ENCODE results near the gene GNB1L. TPM values are rescaled to one million over a fixed set of nuclear protein-coding genes. Genes with fewer than 3 reads are reported as not detected.

GNB1L gene
- total RNA-seq, 2 experiments from 2014 or later, result 7.4 to 8.7 TPM

DNA sequence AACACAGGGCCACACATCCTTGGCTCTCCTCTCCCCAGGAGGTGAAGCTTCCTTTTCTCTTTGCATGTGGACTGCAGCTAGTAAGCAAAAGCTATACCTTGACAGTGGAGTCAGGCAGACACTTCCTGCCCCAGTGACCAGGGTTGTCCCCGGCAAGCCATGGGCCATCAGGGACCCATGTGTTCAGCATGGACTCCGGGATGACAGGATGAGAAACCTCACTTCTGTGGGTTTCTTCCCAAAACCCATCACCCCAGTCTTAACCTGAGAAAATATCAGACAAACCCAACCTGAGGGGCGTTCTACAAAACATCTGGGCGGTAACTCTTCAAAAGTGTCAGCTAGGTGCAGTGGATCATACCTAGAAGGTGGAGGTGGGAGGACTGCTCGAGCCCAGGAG, 40.2 kb downstream of the GNB1L start:
- Mint-ChIP-seq H3K27me3 (no peaks in the 10 kb centered on the region), H3K36me3 (ENCODE audit: low read depth) (no peaks in the 10 kb centered on the region), H3K9me3 (no peaks in the 10 kb centered on the region), H3K27ac (no peak overlapping the region), H3K4me1 (peaks cover 7% of the 10 kb centered on the region), H3K4me3 (no peak overlapping the region)
- CTCF ChIA-PET, result no interaction called here
- POLR2A ChIA-PET, result interaction anchor here (0.6 kb wide), 1 partner anchor 129 kb away, joined by 3 read pairs; no protein-coding TSS in a partner anchor
- DNase-seq, result peak; percentile 9

DNA sequence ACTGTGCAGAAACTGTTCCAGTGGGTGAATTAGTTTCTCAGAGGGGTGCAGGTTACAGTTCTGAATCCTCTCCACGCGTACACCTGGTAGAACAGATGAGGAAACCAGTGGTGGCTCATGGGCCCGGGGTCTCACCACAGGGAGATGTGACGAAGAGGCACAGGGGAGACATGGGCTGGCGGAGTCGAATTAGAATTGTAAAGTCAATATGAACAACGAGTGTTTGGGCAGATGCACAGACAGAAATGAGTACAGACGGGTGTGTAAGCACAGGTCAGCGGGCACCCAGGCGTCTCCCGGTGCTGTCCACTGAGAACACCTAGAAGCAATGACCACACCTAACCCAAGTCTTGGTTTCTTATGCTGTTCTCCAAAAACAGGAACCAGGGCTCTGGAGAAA, 41.8 kb downstream of the GNB1L start:
- H3K27ac Mint-ChIP-seq, result no peak overlapping the region
- H3K9me3 Mint-ChIP-seq, result no peaks in the 10 kb centered on the region
- no peaks in the 10 kb centered on the region for H3K36me3 Mint-ChIP-seq (ENCODE audit: low read depth)
- DNase-seq, result peak; percentile 0
- ChIA-PET CTCF (no interaction called here), POLR2A (no interaction called here)
- no peaks in the 10 kb centered on the region for H3K27me3 Mint-ChIP-seq
- H3K4me1 Mint-ChIP-seq, result peaks cover 7% of the 10 kb centered on the region
- no peak overlapping the region for H3K4me3 Mint-ChIP-seq

DNA sequence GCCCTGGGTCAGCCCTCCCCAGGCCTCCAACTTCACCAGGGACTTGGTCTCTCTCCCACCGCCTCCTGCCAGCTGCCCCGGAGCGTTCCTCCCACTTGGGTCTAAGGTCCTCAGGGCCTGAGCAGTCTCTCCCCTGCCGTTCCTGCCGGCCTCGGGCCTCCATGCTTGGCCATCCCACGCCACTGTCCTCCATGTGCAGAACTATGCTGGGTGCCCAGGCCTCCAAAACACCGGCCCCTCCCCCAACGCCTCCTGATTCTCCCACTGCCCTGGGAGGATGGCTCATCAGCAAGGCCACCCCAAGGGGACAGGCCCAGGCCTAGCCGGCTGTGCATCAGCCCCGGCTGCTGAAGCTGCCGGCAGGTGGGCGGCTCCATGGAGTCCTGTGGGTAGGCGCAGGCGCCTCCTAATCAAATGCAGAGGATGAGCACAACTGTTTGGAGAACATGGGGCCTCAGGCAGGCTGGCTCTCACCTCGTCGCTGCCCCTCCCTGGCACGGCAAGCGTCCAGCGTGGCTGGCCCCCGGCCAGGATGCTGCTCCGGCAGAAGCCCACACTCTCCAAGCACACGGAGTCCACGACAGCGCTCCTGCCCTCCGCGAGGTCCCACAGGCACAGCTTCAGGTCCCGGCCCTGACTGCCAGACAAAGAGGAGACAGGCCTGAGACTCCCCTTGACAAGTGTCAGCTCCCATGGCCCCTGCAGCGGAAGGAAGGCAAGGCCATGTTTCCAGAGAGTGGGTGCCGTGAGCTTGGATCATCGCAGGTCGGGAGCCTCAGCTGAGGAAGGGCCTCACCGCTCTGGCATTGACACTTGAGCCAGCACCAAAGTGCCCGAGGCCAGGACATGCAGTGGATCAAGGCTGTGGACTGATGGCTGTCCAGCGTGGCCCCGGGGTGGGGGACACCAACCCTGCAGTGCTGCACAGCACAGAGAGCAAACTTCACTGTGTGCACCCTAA, 42.6 kb downstream of the GNB1L start:
- Mint-ChIP-seq H3K36me3 (ENCODE audit: low read depth) (no peaks in the 10 kb centered on the region), H3K9me3 (no peaks in the 10 kb centered on the region), H3K4me1 (peaks cover 7% of the 10 kb centered on the region), H3K27me3 (no peaks in the 10 kb centered on the region), H3K4me3 (no peak overlapping the region), H3K27ac (no peak overlapping the region)
- POLR2A ChIA-PET, result no interaction called here
- no peak for DNase-seq
- CTCF ChIA-PET, result no interaction called here

DNA sequence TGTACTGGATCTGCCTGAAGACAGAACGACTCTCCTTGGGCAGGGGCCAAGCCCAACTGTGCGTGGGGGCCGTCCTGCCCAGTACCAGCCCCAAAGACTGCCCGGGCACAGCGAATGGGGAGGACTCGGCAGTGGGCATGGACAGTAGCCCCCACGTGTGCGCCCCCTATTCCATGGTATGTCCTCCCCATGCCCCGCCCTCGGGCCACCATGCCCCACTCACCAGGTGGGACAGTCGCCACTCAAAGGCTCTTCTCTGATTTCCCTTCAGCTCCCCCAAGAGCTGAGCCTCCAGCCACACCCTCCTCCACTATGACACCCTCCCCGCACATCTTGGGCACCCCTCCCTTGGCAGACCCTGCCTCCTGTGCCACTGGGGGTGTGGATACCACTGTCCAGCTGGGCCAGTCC, 43.5 kb downstream of the GNB1L start:
- ChIA-PET POLR2A (no interaction called here), CTCF (no interaction called here)
- Mint-ChIP-seq H3K4me1 (peaks cover 7% of the 10 kb centered on the region), H3K27ac (no peak overlapping the region), H3K4me3 (no peak overlapping the region), H3K9me3 (no peaks in the 10 kb centered on the region), H3K27me3 (no peaks in the 10 kb centered on the region), H3K36me3 (ENCODE audit: low read depth) (no peaks in the 10 kb centered on the region)
- DNase-seq, result no peak

DNA sequence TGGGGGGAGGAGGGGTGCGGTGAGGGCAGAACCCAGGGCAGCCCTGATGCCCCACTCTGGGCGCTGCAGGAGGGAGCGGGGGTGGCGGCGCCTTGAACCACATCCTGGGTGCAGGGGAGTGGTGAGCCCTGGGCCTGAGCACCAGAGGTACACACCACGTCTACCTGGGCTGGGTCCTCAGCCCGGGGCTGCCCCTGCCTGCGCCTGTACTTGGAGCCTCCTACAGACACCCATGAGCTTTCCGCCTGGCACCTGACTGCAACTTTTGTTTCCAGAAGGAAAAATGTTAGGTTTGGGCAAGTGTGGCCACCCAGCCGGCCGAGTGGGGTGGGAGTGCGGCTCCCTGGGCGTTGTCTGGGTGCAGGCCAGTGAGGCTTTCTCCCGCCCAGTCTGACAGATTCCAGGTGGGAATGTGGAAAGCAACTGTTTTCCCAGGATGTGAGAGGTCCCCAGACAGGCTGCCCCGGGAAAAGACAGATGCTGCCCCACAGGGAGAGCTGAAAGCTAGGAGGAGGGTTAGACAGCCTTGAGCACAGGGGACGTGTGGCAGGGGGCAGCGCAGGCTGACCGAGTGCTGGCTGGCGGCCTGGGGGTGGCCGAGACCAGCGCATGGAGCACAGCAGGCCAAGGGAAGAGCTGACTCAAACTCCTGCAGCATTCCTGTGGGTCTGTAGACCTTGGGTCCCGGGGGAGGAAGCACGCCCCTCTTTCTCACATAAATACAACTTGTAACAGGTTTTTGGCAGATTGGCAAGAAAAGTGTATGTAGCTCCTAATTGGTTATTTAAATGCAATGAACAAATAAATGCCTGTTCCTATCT, 44.1 kb downstream of the GNB1L start:
- Mint-ChIP-seq H3K27me3 (no peaks in the 10 kb centered on the region), H3K27ac (no peak overlapping the region), H3K4me3 (no peak overlapping the region), H3K4me1 (peaks cover 7% of the 10 kb centered on the region), H3K36me3 (ENCODE audit: low read depth) (no peaks in the 10 kb centered on the region), H3K9me3 (no peaks in the 10 kb centered on the region)
- ChIA-PET CTCF (no interaction called here), POLR2A (no interaction called here)
- DNase-seq, result no peak

DNA sequence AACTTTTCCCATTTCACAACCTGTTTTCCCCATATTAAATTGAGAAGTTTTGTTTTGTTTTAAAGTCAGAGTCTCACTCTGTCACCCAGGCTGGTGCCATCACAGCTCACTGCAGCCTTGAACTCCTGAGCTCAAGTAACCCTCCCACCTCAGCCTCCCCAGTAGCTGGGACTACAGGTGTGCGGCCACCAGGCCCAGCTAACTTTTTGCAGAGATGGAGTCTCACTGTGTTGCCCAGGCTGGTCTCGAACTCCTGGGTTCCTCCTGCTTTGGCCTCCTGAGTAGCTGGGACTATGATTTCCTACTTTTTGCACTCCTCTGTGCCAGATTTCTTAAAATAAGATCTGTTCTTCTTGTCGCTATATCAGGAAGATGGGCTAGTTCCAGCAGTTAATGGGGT, 44.9 kb downstream of the GNB1L start:
- Mint-ChIP-seq H3K4me1 (peaks cover 7% of the 10 kb centered on the region), H3K4me3 (no peak overlapping the region), H3K27me3 (no peaks in the 10 kb centered on the region), H3K36me3 (ENCODE audit: low read depth) (no peaks in the 10 kb centered on the region), H3K9me3 (no peaks in the 10 kb centered on the region), H3K27ac (no peak overlapping the region)
- ChIA-PET POLR2A (no interaction called here), CTCF (no interaction called here)
- no peak for DNase-seq

DNA sequence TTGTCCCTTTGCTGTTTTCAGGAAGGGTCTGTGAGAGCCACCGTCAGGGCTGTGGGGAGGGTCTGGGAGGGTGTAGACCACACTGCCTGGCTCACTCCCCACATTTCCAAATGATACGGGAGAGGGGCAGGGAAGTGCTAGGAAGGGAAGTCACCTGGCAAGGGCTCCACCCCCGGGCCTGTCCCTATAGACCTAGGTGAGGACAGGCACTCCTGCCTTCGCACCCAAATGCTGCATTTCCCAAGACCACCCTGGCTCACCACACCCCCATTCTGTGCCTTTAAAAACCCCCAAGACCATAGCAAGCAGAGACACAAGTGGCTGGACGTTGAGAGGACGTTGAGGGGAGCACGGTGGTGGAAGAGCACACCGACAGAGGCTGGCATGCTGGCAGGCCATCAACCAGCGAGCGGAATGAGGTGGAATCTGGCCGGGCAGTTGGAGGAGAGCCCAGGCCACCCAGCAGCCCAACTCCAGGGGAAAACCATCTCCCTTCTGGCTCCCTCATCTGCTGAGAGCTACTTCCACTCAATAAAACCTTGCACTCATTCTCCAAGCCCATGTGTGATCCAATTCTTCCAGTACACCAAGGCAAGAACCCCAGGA, 45.7 kb downstream of the GNB1L start:
- H3K4me3 Mint-ChIP-seq, result no peak overlapping the region
- no peaks in the 10 kb centered on the region for H3K36me3 Mint-ChIP-seq (ENCODE audit: low read depth)
- CTCF ChIA-PET, result no interaction called here
- no peak for DNase-seq
- no peaks in the 10 kb centered on the region for H3K9me3 Mint-ChIP-seq
- no peaks in the 10 kb centered on the region for H3K27me3 Mint-ChIP-seq
- H3K4me1 Mint-ChIP-seq, result peaks cover 7% of the 10 kb centered on the region
- POLR2A ChIA-PET, result interaction anchor here (0.6 kb wide), 1 partner anchor 14 kb away, joined by 3 read pairs; no protein-coding TSS in a partner anchor
- H3K27ac Mint-ChIP-seq, result no peak overlapping the region

DNA sequence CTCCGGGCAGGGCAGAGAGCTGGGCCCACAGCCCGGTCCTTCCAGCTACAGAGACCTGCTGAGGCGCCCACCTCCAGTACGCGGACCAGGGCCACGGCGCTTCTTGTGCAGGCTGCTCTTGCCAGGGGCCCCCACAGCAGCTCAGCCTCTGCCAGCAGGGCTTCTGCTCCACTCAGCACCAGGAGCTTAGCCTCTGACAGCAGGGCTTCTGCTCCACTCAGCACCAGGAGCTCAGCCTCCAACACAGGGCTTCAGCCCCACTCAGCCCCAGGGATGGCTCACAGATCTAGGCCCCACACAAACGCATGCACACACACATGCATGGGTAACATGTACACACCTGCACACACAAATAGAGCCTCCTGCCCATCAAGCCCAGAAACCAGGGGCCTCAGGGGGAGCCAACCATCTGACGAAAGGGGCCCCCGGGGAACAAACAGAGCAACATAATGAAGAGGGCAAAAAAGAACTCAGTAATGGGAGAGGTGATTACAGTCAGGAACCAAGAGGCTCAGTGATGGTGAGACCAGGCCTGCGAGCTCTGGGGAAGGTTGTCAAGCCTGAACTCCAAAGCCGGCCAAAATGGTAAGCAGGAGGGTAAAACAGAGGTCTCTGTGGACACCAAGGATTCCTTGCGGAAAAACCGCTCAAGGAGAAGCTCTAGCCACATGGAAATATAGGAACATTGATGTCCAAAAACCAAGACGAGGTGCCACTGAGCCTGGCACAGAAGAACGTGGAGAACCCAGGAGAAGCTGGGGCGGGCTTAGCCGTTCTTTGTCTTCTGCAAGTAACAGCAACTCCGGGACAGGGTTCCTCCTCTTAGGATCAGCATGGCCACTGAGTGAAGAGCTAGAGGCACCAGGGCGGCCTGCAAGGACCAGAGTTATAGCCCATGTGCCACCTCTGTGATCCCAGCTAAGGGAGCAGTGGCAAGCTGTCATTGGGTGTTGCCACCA, 46.5 kb downstream of the GNB1L start:
- Mint-ChIP-seq H3K9me3 (no peaks in the 10 kb centered on the region), H3K36me3 (ENCODE audit: low read depth) (no peaks in the 10 kb centered on the region), H3K27me3 (no peaks in the 10 kb centered on the region), H3K4me1 (peaks cover 7% of the 10 kb centered on the region), H3K4me3 (no peak overlapping the region), H3K27ac (no peak overlapping the region)
- ChIA-PET POLR2A (interaction anchor here (0.6 kb wide), 1 partner anchor 15 kb away, joined by 3 read pairs; no protein-coding TSS in a partner anchor), CTCF (no interaction called here)
- no peak for DNase-seq

DNA sequence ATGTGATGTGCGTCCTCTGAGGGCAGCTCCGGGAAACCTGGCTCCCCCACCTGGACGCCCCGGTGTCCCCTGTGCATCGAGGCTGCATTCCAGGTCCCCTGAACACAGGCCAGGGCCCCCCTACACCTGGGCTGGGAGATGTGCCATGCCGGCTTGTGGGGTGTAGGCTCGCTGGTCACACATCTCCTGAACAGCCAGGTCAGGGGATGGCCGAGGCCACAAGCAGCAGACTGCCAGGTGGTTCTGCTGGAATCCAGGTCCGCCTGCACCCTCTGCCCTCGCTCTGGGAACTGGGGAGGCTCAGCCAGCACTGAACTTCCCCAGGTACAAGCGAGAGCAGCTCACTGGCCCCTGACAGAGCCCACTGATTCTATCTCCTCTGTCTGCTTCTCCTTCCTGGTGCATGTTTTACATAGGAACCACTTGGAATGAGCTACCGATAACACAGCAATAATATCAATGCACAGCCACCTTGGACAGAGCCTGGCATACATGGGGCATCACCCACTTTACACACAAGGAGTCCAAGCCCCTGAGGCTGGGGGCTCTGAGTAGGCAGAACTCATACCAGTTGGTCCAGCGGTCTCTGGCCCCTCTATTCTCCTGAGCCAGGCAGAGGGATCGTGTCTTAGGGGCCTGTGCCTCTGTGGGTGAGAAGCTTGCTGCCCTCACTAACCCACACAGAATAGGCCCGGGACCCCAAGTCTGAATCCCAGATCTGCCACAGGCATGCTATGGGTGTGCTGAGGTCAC, 47.3 kb downstream of the GNB1L start:
- H3K9me3 Mint-ChIP-seq, result no peaks in the 10 kb centered on the region
- ChIA-PET POLR2A (no interaction called here), CTCF (no interaction called here)
- H3K4me1 Mint-ChIP-seq, result peaks cover 7% of the 10 kb centered on the region
- no peaks in the 10 kb centered on the region for H3K36me3 Mint-ChIP-seq (ENCODE audit: low read depth)
- H3K4me3 Mint-ChIP-seq, result no peak overlapping the region
- no peaks in the 10 kb centered on the region for H3K27me3 Mint-ChIP-seq
- DNase-seq, result no peak
- H3K27ac Mint-ChIP-seq, result no peak overlapping the region

DNA sequence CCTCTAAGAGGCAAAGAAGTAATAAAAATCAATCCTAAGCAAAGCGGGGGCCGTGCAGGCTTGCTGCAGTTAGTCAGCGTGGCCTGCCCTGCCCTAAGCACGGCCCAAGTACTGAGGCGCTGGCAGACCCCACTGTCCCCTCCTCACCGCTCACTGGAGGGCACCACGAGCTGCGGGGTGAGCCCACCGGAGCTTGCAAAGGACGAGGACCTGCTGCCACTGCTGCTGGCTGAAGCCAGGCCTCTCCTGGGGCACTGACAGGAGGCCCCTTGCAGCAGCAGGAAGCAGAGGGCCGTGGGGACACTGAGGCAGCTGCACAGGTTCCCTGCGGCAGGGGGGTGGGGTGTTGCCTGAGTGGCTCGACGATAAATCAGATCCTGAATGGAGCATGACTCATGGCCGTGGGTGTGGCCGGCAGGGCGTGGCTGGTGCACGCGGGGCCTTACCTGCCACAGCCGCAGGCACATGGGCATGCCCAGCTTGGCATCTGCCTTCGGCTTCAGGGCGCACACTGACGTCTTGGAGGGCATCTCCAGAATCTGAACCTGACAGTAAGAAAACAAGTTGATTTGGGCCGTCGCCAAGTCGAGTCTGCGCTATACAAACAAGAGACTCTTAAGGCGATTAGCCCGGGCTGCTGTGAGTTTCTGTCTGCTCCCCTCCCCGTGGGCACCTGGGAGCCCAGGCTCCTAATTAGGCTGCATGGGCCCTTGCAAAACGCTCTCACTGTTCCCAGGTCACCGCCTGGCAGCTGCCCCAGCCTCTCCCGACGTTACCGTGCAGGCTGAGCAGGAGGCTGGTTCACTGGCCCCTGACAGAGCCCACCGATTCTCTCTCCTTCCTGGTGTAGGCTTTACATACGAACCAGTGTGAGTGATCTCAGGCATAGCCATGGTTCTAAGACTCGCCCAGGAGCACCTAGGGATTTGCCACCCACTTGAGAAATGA, 48.2 kb downstream of the GNB1L start:
- DNase-seq, result no peak
- no peaks in the 10 kb centered on the region for H3K9me3 Mint-ChIP-seq
- POLR2A ChIA-PET, result no interaction called here
- H3K27me3 Mint-ChIP-seq, result no peaks in the 10 kb centered on the region
- CTCF ChIA-PET, result interaction anchor here (0.5 kb wide), 1 partner anchor 952 kb away, joined by 5 read pairs; no protein-coding TSS in a partner anchor
- no peak overlapping the region for H3K27ac Mint-ChIP-seq
- no peaks in the 10 kb centered on the region for H3K36me3 Mint-ChIP-seq (ENCODE audit: low read depth)
- no peak overlapping the region for H3K4me3 Mint-ChIP-seq
- peaks cover 7% of the 10 kb centered on the region for H3K4me1 Mint-ChIP-seq

DNA sequence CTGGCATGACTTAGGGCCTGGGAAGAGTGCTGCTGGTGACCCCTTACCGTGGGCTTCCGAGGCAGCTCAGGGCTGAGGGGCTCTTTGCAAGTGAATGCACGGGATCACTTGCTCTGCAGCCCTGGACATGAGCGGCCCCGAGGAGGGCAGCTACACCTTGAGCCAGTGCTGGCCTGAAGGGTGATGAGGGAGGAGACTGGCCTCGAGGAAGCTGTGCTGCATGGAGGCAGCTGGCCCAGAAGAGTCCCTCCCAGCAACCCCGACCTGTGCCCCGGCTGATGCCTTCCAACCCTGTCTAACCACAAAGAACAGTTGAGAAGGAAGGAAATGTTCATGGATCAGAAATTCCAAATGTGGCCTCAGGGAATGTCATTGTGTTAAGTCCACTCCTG, 48.9 kb downstream of the GNB1L start:
- ChIA-PET CTCF (interaction anchor here (0.5 kb wide), 1 partner anchor 953 kb away, joined by 5 read pairs; no protein-coding TSS in a partner anchor), POLR2A (no interaction called here)
- peaks cover 3% of the 10 kb centered on the region for H3K4me1 Mint-ChIP-seq
- H3K4me3 Mint-ChIP-seq, result no peak overlapping the region
- DNase-seq, result no peak
- H3K27me3 Mint-ChIP-seq, result no peaks in the 10 kb centered on the region
- no peaks in the 10 kb centered on the region for H3K9me3 Mint-ChIP-seq
- H3K36me3 Mint-ChIP-seq (ENCODE audit: low read depth), result no peaks in the 10 kb centered on the region
- no peak overlapping the region for H3K27ac Mint-ChIP-seq
